ENCODE data around the gene ANKRD11. TPM values are rescaled to one million over a fixed set of nuclear protein-coding genes. Genes with fewer than 3 reads are reported as not detected.

The ANKRD11 gene
- total RNA-seq, 2 donors from 2014 or later = 118 to 159 TPM

DNA sequence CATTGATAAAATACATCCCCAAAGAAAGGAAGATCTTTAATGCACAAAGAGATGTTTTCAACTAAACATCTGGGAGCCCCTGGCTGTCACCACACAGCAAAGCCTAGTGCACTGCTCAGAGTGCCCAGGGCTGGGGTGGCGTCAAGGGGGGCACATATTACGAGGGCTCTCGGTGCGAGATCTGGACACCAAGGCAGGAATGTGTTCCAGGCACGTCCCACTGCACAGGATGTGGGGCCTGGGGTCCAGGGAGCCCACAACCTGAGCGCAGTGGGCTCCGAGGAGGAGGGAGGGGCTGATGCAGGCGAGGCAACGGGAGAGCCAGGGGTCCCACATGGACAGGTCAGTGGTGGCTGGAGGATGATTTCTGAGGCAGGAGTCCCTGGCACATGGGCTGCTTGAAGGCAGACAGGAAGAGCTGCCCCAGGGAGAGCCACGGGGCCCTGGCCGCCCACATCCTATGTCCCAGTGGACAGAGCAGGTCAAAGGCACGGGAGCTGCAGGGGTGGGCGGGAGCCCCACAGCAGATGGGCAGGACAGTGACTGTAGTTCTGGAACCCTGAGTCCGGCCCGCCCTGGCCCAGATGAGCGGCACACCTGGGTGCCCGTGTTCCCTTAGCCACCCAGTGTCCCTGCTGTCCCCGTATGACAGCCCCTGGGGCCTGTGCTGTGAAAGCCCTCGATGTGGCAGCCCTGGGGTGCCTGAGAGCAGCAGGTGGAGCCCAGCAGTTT is 216.5 kb downstream of the ANKRD11 start:
- WGBS, 2 experiments (ENCODE audit: insufficient coverage in 1 of 2, insufficient read length in 1 of 2) = 89 to 95% methylated on average over 11 to 19 of the region's 19 CpGs
- H3K27ac ChIP-seq (ENCODE audit: low read depth, low read length) = no peak overlapping the region
- no peak overlapping the region for H3K27ac Mint-ChIP-seq
- DNase-seq = no peak
- TF ChIP-seq, protein P1, sequence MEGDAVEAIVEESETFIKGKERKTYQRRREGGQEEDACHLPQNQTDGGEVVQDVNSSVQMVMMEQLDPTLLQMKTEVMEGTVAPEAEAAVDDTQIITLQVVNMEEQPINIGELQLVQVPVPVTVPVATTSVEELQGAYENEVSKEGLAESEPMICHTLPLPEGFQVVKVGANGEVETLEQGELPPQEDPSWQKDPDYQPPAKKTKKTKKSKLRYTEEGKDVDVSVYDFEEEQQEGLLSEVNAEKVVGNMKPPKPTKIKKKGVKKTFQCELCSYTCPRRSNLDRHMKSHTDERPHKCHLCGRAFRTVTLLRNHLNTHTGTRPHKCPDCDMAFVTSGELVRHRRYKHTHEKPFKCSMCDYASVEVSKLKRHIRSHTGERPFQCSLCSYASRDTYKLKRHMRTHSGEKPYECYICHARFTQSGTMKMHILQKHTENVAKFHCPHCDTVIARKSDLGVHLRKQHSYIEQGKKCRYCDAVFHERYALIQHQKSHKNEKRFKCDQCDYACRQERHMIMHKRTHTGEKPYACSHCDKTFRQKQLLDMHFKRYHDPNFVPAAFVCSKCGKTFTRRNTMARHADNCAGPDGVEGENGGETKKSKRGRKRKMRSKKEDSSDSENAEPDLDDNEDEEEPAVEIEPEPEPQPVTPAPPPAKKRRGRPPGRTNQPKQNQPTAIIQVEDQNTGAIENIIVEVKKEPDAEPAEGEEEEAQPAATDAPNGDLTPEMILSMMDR (conservative IDR thresholded peaks at IDR 0.05) = no peak
- H3K4me3 ChIP-seq (ENCODE audit: low read length) = no peak overlapping the region
- H3K9me3 ChIP-seq (ENCODE audit: control insufficient read depth, low read length) = no peaks in the 10 kb centered on the region
- H3K4me3 Mint-ChIP-seq = no peak overlapping the region
- H3K9me3 Mint-ChIP-seq = no peaks in the 10 kb centered on the region
- no peaks in the 10 kb centered on the region for H3K27me3 Mint-ChIP-seq (ENCODE audit: insufficient read depth)
- H3K36me3 ChIP-seq (ENCODE audit: control insufficient read depth, insufficient read depth, low read length) = peaks cover 62% of the 10 kb centered on the region
- H3K27me3 ChIP-seq (ENCODE audit: control insufficient read depth, insufficient read depth, low read length, poor library complexity, severe bottlenecking) = no peaks in the 10 kb centered on the region
- H3K36me3 Mint-ChIP-seq (ENCODE audit: low read depth) = peaks cover 70% of the 10 kb centered on the region
- H3K4me1 Mint-ChIP-seq = no peaks in the 10 kb centered on the region
- no peak overlapping the region for H3K9ac ChIP-seq (ENCODE audit: extremely low read depth, low read length, poor library complexity, severe bottlenecking)
- no peaks in the 10 kb centered on the region for H3K4me1 ChIP-seq (ENCODE audit: control insufficient read depth, insufficient read depth, low read length)

DNA sequence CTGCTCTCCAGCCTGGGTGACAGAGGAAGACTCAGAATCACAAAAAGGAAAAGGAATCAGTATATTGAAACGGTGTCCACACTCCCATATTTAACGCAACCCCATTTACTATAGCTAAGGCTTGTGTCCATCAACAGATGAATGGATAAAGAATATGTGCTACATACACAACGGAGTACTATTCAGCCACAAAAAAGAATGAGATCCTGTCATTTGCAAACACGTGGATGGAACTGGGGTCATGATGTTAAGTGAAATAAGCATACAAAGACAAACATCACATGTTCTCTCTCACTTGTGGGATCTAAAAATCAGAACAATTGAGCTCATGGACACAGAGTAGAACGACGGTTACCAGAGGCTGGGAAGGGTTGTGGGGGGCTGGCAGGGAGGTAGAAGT is 217.7 kb downstream of the ANKRD11 start:
- TF ChIP-seq, protein P1 (conservative IDR thresholded peaks at IDR 0.05) = no peak
- Histone ChIP-seq H3K4me3 (ENCODE audit: low read length) (no peak overlapping the region), H3K9ac (ENCODE audit: extremely low read depth, low read length, poor library complexity, severe bottlenecking) (no peak overlapping the region), H3K27ac (ENCODE audit: low read depth, low read length) (no peak overlapping the region), H3K36me3 (ENCODE audit: control insufficient read depth, insufficient read depth, low read length) (peaks cover 66% of the 10 kb centered on the region), H3K27me3 (ENCODE audit: control insufficient read depth, insufficient read depth, low read length, poor library complexity, severe bottlenecking) (no peaks in the 10 kb centered on the region), H3K4me1 (ENCODE audit: control insufficient read depth, insufficient read depth, low read length) (no peaks in the 10 kb centered on the region), H3K9me3 (ENCODE audit: control insufficient read depth, low read length) (no peaks in the 10 kb centered on the region)
- Mint-ChIP-seq H3K27me3 (ENCODE audit: insufficient read depth) (no peaks in the 10 kb centered on the region), H3K9me3 (no peaks in the 10 kb centered on the region), H3K4me1 (no peaks in the 10 kb centered on the region), H3K4me3 (no peak overlapping the region), H3K36me3 (ENCODE audit: low read depth) (peaks cover 69% of the 10 kb centered on the region), H3K27ac (no peak overlapping the region)
- no peak for DNase-seq
- WGBS, 2 experiments (ENCODE audit: insufficient coverage in 1 of 2, insufficient read length in 1 of 2) = 98% methylated on average over 4 of the region's 6 CpGs; no CpG with 5 or more reads in 1 of the 2 experiments

DNA sequence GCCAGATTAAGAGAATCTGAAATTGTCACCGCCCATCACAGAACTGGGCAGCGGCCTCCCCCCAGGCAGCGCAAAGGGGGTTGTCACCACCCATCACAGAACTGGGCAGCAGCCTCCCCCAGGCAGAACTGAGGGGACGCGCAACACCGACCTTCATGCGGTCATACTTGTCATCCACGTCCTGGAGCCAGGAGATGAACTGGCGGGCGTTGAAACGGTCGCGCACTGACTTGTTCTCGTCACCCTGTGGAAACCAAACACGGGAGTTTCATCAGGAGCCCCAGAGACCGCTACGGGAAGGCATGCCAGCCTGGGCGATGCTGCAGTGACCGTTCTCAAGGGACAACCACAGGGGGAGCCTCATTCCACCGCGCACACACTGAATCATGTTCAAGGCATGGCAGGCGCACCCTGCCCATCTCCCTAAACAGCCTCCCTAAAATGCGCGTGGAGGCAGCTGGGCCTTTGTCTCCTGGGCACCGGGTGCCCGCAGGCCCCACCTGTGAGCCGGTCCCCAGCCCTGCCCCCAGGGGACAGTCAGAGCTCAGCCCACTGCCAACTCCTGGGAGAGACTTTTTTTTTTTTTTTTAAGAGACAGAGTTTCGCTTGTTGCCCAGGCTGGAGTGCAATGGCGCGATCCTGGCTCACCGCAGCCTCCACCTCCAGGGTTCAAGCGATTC is 219.6 kb downstream of the ANKRD11 start:
- H3K4me1 ChIP-seq (ENCODE audit: control insufficient read depth, insufficient read depth, low read length) = no peaks in the 10 kb centered on the region
- no peak overlapping the region for H3K27ac Mint-ChIP-seq
- H3K36me3 Mint-ChIP-seq (ENCODE audit: low read depth) = peaks cover 64% of the 10 kb centered on the region
- H3K4me1 Mint-ChIP-seq = no peaks in the 10 kb centered on the region
- no peaks in the 10 kb centered on the region for H3K27me3 ChIP-seq (ENCODE audit: control insufficient read depth, insufficient read depth, low read length, poor library complexity, severe bottlenecking)
- TF ChIP-seq, protein P1 (conservative IDR thresholded peaks at IDR 0.05) = no peak
- no peaks in the 10 kb centered on the region for H3K9me3 Mint-ChIP-seq
- no peaks in the 10 kb centered on the region for H3K27me3 Mint-ChIP-seq (ENCODE audit: insufficient read depth)
- H3K9me3 ChIP-seq (ENCODE audit: control insufficient read depth, low read length) = no peaks in the 10 kb centered on the region
- peaks cover 62% of the 10 kb centered on the region for H3K36me3 ChIP-seq (ENCODE audit: control insufficient read depth, insufficient read depth, low read length)
- no peak overlapping the region for H3K4me3 ChIP-seq (ENCODE audit: low read length)
- peak; percentile 50 for DNase-seq
- H3K4me3 Mint-ChIP-seq = no peak overlapping the region
- WGBS, 2 experiments (ENCODE audit: insufficient coverage in 1 of 2, insufficient read length in 1 of 2) = 92 to 96% methylated on average over 23 to 32 of the region's 32 CpGs
- H3K27ac ChIP-seq (ENCODE audit: low read depth, low read length) = no peak overlapping the region
- no peak overlapping the region for H3K9ac ChIP-seq (ENCODE audit: extremely low read depth, low read length, poor library complexity, severe bottlenecking)

Measured in endodermal cell (in vitro differentiated cells).